H1 (cell line): ENCODE results near the gene LDLRAD3. TPM values are rescaled to one million over a fixed set of nuclear protein-coding genes. Genes with fewer than 3 reads are reported as not detected.

Experiments used
- CTCF ChIA-PET: fragments of 300-600 bp; sonication (Branson Sonifier 250); formaldehyde crosslinking; loops from one replicate; lab custom pipeline; 2021; ENCODE audit not compliant: partially characterized antibody; lab: Charles Lee
- POLR2A ChIA-PET: fragments of 300-600 bp; sonication (Branson Sonifier 250); formaldehyde crosslinking; loops from one replicate; lab custom pipeline; 2021; ENCODE audit warnings: inconsistent platforms; ENCODE audit not compliant: partially characterized antibody; lab: Charles Lee
- DNase-seq, 2 experiments: peaks; one replicate each; pipeline versions ENCODE4 v3.0.0 to v3.0.0-alpha.2; 2010 to 2022; ENCODE audit warnings: low spot score in 2 of 2, low read depth in 1 of 2, mixed read lengths in 1 of 2
- FAIRE-seq: peaks from 2 replicates; lab custom pipeline; 2011; peaks lifted over from hg19 to GRCh38; lab: Jason Lieb, UNC
- H2AFZ ChIP-seq: 2 replicates; pipeline ENCODE4 v1.8.1; 2012; ENCODE audit warnings: low read length, inconsistent platforms
- H2AK5ac ChIP-seq: 2 replicates; pipeline ENCODE4 v1.6.1; 2013; ENCODE audit warnings: low read depth, low read length
- H2BK120ac ChIP-seq: replicated peaks from 2 replicates; pipeline ENCODE3; 2013; ENCODE audit warnings: low read depth, low read length, inconsistent platforms
- H2BK12ac ChIP-seq: 2 replicates; pipeline ENCODE4 v1.6.1; 2013; ENCODE audit warnings: low read depth, low read length
- H2BK15ac ChIP-seq: 2 replicates; pipeline ENCODE4 v1.6.1; 2013; ENCODE audit warnings: low read length
- H2BK20ac ChIP-seq: 2 replicates; pipeline ENCODE4 v1.6.1; 2013; ENCODE audit warnings: low read length
- H2BK5ac ChIP-seq: 2 replicates; pipeline ENCODE4 v1.6.1; 2013; ENCODE audit warnings: low read depth, low read length
- H3K14ac ChIP-seq: 2 replicates; pipeline ENCODE4 v1.6.1; 2013; ENCODE audit warnings: inconsistent platforms; ENCODE audit not compliant: insufficient read length
- H3K18ac ChIP-seq: 2 replicates; pipeline ENCODE4 v1.6.1; 2013; ENCODE audit warnings: low read length; ENCODE audit errors: extremely low read depth
- H3K23ac ChIP-seq: 2 replicates; pipeline ENCODE4 v1.6.1; 2013; ENCODE audit warnings: inconsistent platforms; ENCODE audit not compliant: insufficient read length
- H3K23me2 ChIP-seq: 2 replicates; pipeline ENCODE4 v1.6.1; 2013; ENCODE audit warnings: low read depth, low read length
- H3K27ac ChIP-seq: 2 replicates; pipeline ENCODE4 v1.6.1; 2011; ENCODE audit warnings: low read depth, low read length, inconsistent platforms
- H3K27me3 ChIP-seq, 4 experiments: replicated peaks in 1 of 4; 1 replicate in 1 of 4; 2 replicates in 3 of 4; pipeline versions ENCODE4 v1.6.1 to v1.8.1; 2011 to 2013; ENCODE audit warnings: low read length in 3 of 4, mild to moderate bottlenecking in 3 of 4, inconsistent platforms in 2 of 4, mixed read lengths in 2 of 4, moderate library complexity in 1 of 4; ENCODE audit not compliant: control insufficient read depth in 3 of 4, insufficient read depth in 3 of 4; ENCODE audit errors: extremely low read depth in 1 of 4
- H3K36me3 ChIP-seq, 4 experiments: 2 replicates each; pipeline versions ENCODE4 v1.6.1 to v1.8.1; 2011 to 2013; ENCODE audit warnings: mild to moderate bottlenecking in 4 of 4, low read length in 3 of 4, moderate library complexity in 2 of 4, control low read depth in 1 of 4, inconsistent platforms in 1 of 4; ENCODE audit not compliant: insufficient read depth in 4 of 4, control insufficient read depth in 2 of 4
- H3K4ac ChIP-seq: replicated peaks from 2 replicates; pipeline ENCODE3; 2013; ENCODE audit warnings: low read length, low read depth, mixed read lengths, inconsistent platforms; ENCODE audit not compliant: insufficient read length
- H3K4me1 ChIP-seq, 4 experiments: replicated peaks in 1 of 4; 1 replicate in 1 of 4; 2 replicates in 3 of 4; pipeline versions ENCODE4 v1.6.1 to v1.8.1; 2011 to 2013; ENCODE audit warnings: low read length in 3 of 4, inconsistent platforms in 2 of 4, mixed read lengths in 1 of 4; ENCODE audit not compliant: insufficient read depth in 4 of 4, control insufficient read depth in 3 of 4
- H3K4me2 ChIP-seq, 2 experiments: 2 replicates each; pipeline versions ENCODE4 v1.6.1 to v1.8.1; 2011 to 2013; ENCODE audit warnings: low read depth in 2 of 2, low read length in 2 of 2, control low read depth in 1 of 2, inconsistent platforms in 1 of 2, mild to moderate bottlenecking in 1 of 2; ENCODE audit not compliant: insufficient read depth in 1 of 2
- H3K4me3 ChIP-seq, 4 experiments: fragments of 200-600, 300-600 bp in 1 of 4; sonication (generic), shearing (Covaris generic), sonication (Bioruptor Twin) in 1 of 4; 2 replicates each; pipeline versions ENCODE4 v1.5.1 to v1.8.1; 2011 to 2016; ENCODE audit warnings: low read length in 4 of 4, low read depth in 3 of 4, control low read depth in 2 of 4, inconsistent platforms in 2 of 4, mild to moderate bottlenecking in 2 of 4, mixed read lengths in 1 of 4, moderate library complexity in 1 of 4; ENCODE audit not compliant: insufficient read depth in 2 of 4; ENCODE audit errors: extremely low read depth in 1 of 4
- H3K56ac ChIP-seq: replicated peaks from 2 replicates; pipeline ENCODE3; 2013; ENCODE audit warnings: low read depth, mild to moderate bottlenecking, mixed read lengths, low read length, inconsistent platforms; ENCODE audit not compliant: insufficient read length
- H3K79me1 ChIP-seq: 2 replicates; pipeline ENCODE4 v1.6.1; 2013; ENCODE audit warnings: low read depth, low read length, control low read depth
- H3K79me2 ChIP-seq, 2 experiments: 2 replicates each; pipeline versions ENCODE4 v1.6.1 to v1.8.1; 2012 to 2013; ENCODE audit warnings: low read length in 2 of 2, mild to moderate bottlenecking in 2 of 2, inconsistent platforms in 1 of 2; ENCODE audit not compliant: insufficient read depth in 2 of 2, control insufficient read depth in 1 of 2
- H3K9ac ChIP-seq, 4 experiments: replicated peaks in 1 of 4; 1 replicate in 1 of 4; 2 replicates in 3 of 4; pipeline versions ENCODE4 v1.6.1 to v1.8.1; 2011 to 2013; ENCODE audit warnings: low read depth in 3 of 4, low read length in 3 of 4, control low read depth in 2 of 4, mild to moderate bottlenecking in 2 of 4, moderate library complexity in 2 of 4, inconsistent platforms in 1 of 4; ENCODE audit errors: extremely low read depth in 1 of 4
- H3K9me3 ChIP-seq, 2 experiments: 2 replicates each; pipeline versions ENCODE4 v1.6.1 to v1.8.1; 2012 to 2013; ENCODE audit warnings: mild to moderate bottlenecking in 2 of 2, moderate library complexity in 2 of 2, control low read depth in 1 of 2, inconsistent platforms in 1 of 2, low read depth in 1 of 2, low read length in 1 of 2, mixed read lengths in 1 of 2; ENCODE audit not compliant: insufficient read depth in 2 of 2
- H4K20me1 ChIP-seq, 2 experiments: replicated peaks in 1 of 2; 2 replicates each; pipeline versions ENCODE3 to v1.8.1; 2011 to 2013; ENCODE audit warnings: inconsistent platforms in 2 of 2, low read length in 2 of 2, mild to moderate bottlenecking in 1 of 2; ENCODE audit not compliant: insufficient read depth in 2 of 2, control insufficient read depth in 1 of 2
- H4K5ac ChIP-seq: 2 replicates; pipeline ENCODE4 v1.6.1; 2013; ENCODE audit warnings: low read length, low read depth, mixed read lengths, inconsistent platforms; ENCODE audit not compliant: insufficient read length
- H4K8ac ChIP-seq: 2 replicates; pipeline ENCODE4 v1.8.0; 2013; ENCODE audit warnings: mild to moderate bottlenecking, moderate library complexity, low read length, inconsistent platforms; ENCODE audit not compliant: insufficient read depth; ENCODE audit errors: extremely low read depth
- H4K91ac ChIP-seq: replicated peaks from 2 replicates; pipeline ENCODE3; 2013; ENCODE audit warnings: low read length, mixed read lengths, inconsistent platforms; ENCODE audit not compliant: insufficient read length
- CTCF ChIP-seq, 3 experiments: IDR thresholded peaks; 1 replicate in 2 of 3; 2 replicates in 1 of 3; pipeline versions ENCODE4 v1.5.1 to v1.6.1; 2011; ENCODE audit warnings: low read length in 3 of 3, mild to moderate bottlenecking in 3 of 3, inconsistent platforms in 2 of 3, low read depth in 1 of 3, moderate library complexity in 1 of 3; ENCODE audit not compliant: insufficient read depth in 1 of 3; ENCODE audit errors: control extremely low read depth in 1 of 3
- E2F6 ChIP-seq: IDR thresholded peaks from 2 replicates; pipeline ENCODE4 v1.6.1; 2012; ENCODE audit warnings: inconsistent platforms
- RFX5 ChIP-seq: IDR thresholded peaks from 2 replicates; pipeline ENCODE4 v1.6.1; 2011; ENCODE audit warnings: low read depth, low read length, improper control_type of control experiment, borderline replicate concordance
- SRF ChIP-seq: IDR thresholded peaks from 2 replicates; pipeline ENCODE4 v1.6.1; 2011; ENCODE audit warnings: mild to moderate bottlenecking, low read depth, low read length, moderate library complexity
- WGBS, 2 experiments: shearing (Covaris generic) in 1 of 2; methylation state at CpG; one replicate each; pipeline versions ENCODE4 v1.1.6 to v1.1.7; 2013 to 2015; ENCODE audit warnings: low lambda C conversion rate in 2 of 2, mixed read lengths in 2 of 2, inconsistent platforms in 1 of 2, low coverage in 1 of 2, missing lambda C conversion rate in 1 of 2; ENCODE audit not compliant: insufficient replicate concordance in 2 of 2, insufficient coverage in 1 of 2, insufficient read length in 1 of 2; ENCODE audit errors: extremely low coverage in 1 of 2, missing lambda C conversion rate in 1 of 2; 5-methylcytosine and 5-hydroxymethylcytosine counted together
- polyA plus RNA-seq, 7 experiments: library from polyadenylated mRNA; depleted of rRNA in 3 of 7; stranded (reverse) in 5 of 7; unstranded in 2 of 7; fragments of >200 nt in 5 of 7; fragments of 200-250 nt in 2 of 7; gene quantifications; 1 replicate in 5 of 7; 2 replicates in 1 of 7; 4 replicates in 1 of 7; pipeline versions ENCODE4 v1.2.1 to v1.2.3, GENCODE V29; 2011 to 2013; ENCODE audit warnings: missing spikeins in 2 of 7, mixed read lengths in 2 of 7
- total RNA-seq: library from RNA; stranded (reverse); fragmentation: NEBNext Ultra II Directional; extraction: Animal tissue kit (Norgen Biotek cat#: 25700); gene quantifications from 2 replicates; pipeline ENCODE4 v1.2.1, GENCODE V29; 2021

Gene LDLRAD3
- total and polyA plus RNA-seq, 2 of the 8 experiments (the other 6 are each of a cell fraction or from before 2014, with no cell fraction given) = 18.6 to 22.8 TPM

- H2AK5ac ChIP-seq = no peak overlapping the region
- TF ChIP-seq SRF (peak; percentile 64; the same call in 1 of the 2 replicates), CTCF (IDR thresholded peaks at IDR 0.05; ENCODE audit: control extremely low read depth in 1 of 3, insufficient read depth in 1 of 3, low read depth in 1 of 3, low read length in 3 of 3) (no peak), RFX5 (no peak), E2F6 (no peak)
- TF ChIP-seq, all 59 proteins: peak for 1
- Histone ChIP-seq H3K36me3 (no peaks in the 10 kb centered on the region), H3K27me3 (no peaks in the 10 kb centered on the region), H2BK20ac (0 out of 2 replicates have a peak overlapping the region, but pooled peaks have one; percentile 35), H2BK15ac (no peak overlapping the region), H3K4me3 (no peak overlapping the region), H3K4me1 (peaks cover 3 to 8% (median 5%) of the 10 kb centered on the region in 4 experiments; a peak in 6 of 7 replicates), H2BK12ac (no peak overlapping the region), H4K5ac (no peak overlapping the region), H3K23ac (no peak overlapping the region), H3K18ac (no peak overlapping the region), H3K9ac (no peak overlapping the region), H4K20me1 (no peaks in the 10 kb centered on the region), H3K27ac (peak overlapping the region; percentile 29; the same call in 1 of the 2 replicates), H2AFZ (no peak overlapping the region), H3K79me1 (no peaks in the 10 kb centered on the region; the same call in 1 of the 2 replicates), H2BK120ac (no peak overlapping the region), H2BK5ac (no peak overlapping the region), H3K4ac (no peak overlapping the region), H3K9me3 (no peaks in the 10 kb centered on the region), H3K14ac (no peak overlapping the region), H3K56ac (no peak overlapping the region), H4K8ac (no peak overlapping the region), H4K91ac (no peak overlapping the region), H3K23me2 (no peaks in the 10 kb centered on the region), H3K79me2 (peaks cover under 1 to 59% of the 10 kb centered on the region in 2 experiments; a peak in 2 of 4 replicates), H3K4me2 (no peak overlapping the region)
- CTCF ChIA-PET = no interaction called here
- WGBS, 2 experiments = 87% methylated on average over 6 of the region's 6 CpGs; no CpG with 5 or more reads in 1 of the 2 experiments
- FAIRE-seq (peak; percentile 75), DNase-seq (no peak)
- POLR2A ChIA-PET = no interaction called here
Observed at GRCh38 chr11:36026315-36026968, 82.6 kb downstream of the LDLRAD3 start.
